HUES6 (cell line): Measurements from ENCODE around the gene RSPH3.

ENCODE experiments used
- H3K27ac ChIP-seq: 2 replicates; pipeline ENCODE4 v1.7.0; 2013; ENCODE audit warnings: low read depth, mild to moderate bottlenecking, low read length, inconsistent platforms
- H3K27me3 ChIP-seq: 2 replicates; pipeline ENCODE4 v1.6.1; 2013; ENCODE audit warnings: low read length; ENCODE audit not compliant: control insufficient read depth, insufficient read depth
- H3K36me3 ChIP-seq: 2 replicates; pipeline ENCODE4 v1.6.1; 2013; ENCODE audit warnings: low read length; ENCODE audit not compliant: control insufficient read depth, insufficient read depth
- H3K4me1 ChIP-seq: 2 replicates; pipeline ENCODE4 v1.6.1; 2013; ENCODE audit warnings: low read length; ENCODE audit not compliant: control insufficient read depth, insufficient read depth
- H3K4me3 ChIP-seq: 2 replicates; pipeline ENCODE4 v1.5.1; 2013; ENCODE audit warnings: low read depth, low read length
- H3K9ac ChIP-seq: one replicate; pipeline ENCODE4 v1.6.1; 2013; ENCODE audit warnings: mild to moderate bottlenecking, low read length
- H3K9me3 ChIP-seq: 2 replicates; pipeline ENCODE4 v1.6.1; 2013; ENCODE audit warnings: low read depth, low read length; ENCODE audit not compliant: control insufficient read depth, insufficient read depth

The RSPH3 gene

DNA sequence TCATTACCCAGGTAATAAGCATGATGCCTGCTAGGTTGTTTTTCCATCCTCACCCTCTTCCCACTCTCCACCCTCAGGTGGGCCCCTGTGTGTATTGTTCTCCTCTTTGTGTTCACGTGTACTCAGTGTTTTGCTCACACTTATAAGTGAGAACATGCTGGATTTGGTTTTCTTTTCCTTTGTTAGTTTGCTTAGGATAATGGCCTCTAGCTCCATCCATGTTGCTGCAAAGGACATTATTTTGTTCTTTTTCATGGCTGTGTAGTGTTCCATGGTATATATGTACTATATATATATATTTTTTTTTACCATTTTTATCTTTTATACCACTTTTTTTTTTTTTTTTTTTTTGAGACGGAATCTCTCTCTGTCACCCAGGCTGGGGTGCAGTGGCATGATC, 71.9 kb downstream of the RSPH3 start:
- H3K27ac ChIP-seq: no peak overlapping the region
- H3K9me3 ChIP-seq: no peaks in the 10 kb centered on the region
- H3K4me1 ChIP-seq: peaks cover 10% of the 10 kb centered on the region
- H3K9ac ChIP-seq: no peak overlapping the region
- no peaks in the 10 kb centered on the region for H3K27me3 ChIP-seq
- H3K36me3 ChIP-seq: no peaks in the 10 kb centered on the region
- H3K4me3 ChIP-seq: no peak overlapping the region

DNA sequence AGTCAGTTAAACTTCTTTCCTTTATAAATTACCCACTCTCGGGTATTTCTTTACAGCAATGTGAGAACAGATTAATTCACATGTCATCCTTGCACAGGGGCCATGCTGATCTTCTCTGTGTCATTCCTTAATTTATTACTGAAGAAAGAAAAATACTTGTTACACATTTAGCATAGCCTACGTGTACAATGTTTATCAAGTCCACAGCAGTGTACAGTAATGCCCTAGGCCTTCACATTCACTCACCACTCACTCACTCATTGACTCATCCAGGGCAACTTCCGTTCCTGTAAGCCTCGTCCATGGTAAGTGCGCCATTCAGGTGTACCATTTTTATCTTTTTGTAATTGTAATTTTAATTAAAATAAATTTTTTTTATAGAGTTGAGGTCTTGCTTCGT, 73.6 kb downstream of the RSPH3 start:
- Histone ChIP-seq H3K4me3 (no peak overlapping the region), H3K36me3 (no peaks in the 10 kb centered on the region), H3K9ac (no peak overlapping the region), H3K27me3 (no peaks in the 10 kb centered on the region), H3K4me1 (peaks cover 24% of the 10 kb centered on the region), H3K27ac (no peak overlapping the region), H3K9me3 (no peaks in the 10 kb centered on the region)

DNA sequence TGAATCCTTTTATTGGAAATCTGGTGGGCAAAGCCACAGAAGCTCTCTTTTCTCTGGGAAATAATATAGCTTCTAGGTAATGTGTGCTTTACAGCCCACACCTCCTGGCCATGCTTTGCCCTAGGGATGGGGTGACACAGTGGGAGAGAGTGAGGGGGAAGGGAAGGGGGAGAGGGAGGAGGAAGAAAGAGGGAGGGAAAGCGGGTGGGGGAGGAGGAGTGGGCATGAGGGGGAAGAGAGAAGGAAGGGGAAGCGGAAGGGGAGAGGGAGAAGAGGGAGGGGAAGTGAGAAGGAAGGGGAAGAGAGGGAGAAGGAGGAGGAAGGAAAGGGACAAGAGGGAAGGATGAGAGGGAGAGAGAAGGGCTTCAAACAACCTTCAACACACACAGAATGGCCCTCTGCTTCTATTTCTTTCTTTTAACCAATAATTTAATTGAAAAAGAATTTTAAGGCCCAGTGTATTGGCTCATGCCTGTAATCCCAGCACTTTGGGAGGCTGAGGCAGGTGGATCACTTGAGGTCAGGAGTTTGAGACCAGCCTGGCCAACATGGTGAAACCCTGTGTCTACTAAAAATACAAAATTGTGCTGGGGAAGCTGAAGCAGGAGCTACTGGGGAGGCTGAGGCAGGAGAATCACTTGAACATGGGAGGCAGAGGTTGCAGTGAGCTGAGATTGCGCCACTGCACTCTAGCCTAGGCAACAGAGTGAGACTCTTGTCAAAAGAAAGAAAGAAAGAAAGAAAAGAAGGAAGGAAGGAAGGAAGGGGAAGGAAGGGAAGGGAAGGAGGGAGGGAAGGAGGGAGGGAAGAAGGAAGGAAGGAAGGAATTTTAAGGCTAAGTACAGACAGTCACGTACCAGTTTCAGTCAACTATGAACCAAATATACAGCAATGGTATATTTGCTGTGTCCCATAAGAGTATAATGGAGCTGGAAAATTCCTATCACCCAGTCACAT, 75.2 kb downstream of the RSPH3 start:
- no peaks in the 10 kb centered on the region for H3K27me3 ChIP-seq
- H3K27ac ChIP-seq: no peak overlapping the region
- H3K36me3 ChIP-seq: no peaks in the 10 kb centered on the region
- H3K4me3 ChIP-seq: no peak overlapping the region
- H3K9me3 ChIP-seq: no peaks in the 10 kb centered on the region
- no peak overlapping the region for H3K9ac ChIP-seq
- peaks cover 31% of the 10 kb centered on the region for H3K4me1 ChIP-seq

DNA sequence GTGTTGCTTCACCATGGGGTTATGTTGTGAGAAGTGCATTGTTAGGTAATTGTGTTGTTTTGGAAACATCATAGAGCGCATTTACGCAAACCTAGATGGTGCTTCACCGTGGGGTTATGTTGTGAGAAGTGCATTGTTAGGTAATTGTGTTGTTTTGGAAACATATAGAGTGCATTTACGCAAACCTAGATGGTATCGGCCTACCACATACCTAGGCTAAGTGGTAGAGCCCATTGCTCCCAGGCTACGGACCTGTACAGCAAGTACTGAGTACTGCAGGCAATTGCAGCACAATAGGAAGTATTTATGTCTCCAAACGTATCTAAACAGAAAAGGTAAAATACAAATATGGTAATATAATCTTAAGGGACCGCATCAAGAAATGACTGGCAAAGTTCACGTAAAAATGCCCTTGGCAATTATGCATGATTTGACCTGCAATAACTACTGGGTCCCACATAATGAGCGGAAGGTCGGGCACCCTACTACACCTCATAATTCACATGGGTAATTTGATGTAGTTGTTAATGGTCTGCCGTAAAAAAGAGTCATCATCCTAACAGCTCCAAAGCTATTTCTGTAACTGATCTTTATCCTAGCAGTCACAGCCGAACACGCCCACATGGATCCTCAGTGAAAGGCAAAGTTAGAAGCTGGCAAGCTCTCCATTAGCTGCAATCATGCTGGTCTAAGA, 76.0 kb downstream of the RSPH3 start:
- H3K4me3 ChIP-seq: no peak overlapping the region
- no peak overlapping the region for H3K9ac ChIP-seq
- H3K36me3 ChIP-seq: no peaks in the 10 kb centered on the region
- H3K9me3 ChIP-seq: no peaks in the 10 kb centered on the region
- H3K27ac ChIP-seq: no peak overlapping the region
- no peaks in the 10 kb centered on the region for H3K27me3 ChIP-seq
- peaks cover 33% of the 10 kb centered on the region for H3K4me1 ChIP-seq
